Lower leg skin (tissue), 4 donors: ENCODE data around the gene IFI35. TPM values are rescaled to one million over a fixed set of nuclear protein-coding genes. Genes with fewer than 3 reads are reported as not detected.
A peak's percentile ranks its signal among the peaks of the same experiment; 100 is the strongest.

Experiments
- DNase-seq, 2 donors: peaks; one replicate each; pipeline ENCODE4 v3.0.0-alpha.2; 2019; ENCODE audit warnings: low spot score in 2 of 2
- H3K4me3 ChIP-seq: fragments of 200-600 bp; sonication (generic); 2 replicates; pipeline ENCODE4 v1.5.1; 2017; ENCODE audit warnings: mild to moderate bottlenecking, low read depth; ENCODE audit not compliant: poor library complexity, severe bottlenecking
- POLR2A ChIP-seq, 2 donors: fragments of 450-650 bp; IDR thresholded peaks; one replicate each; pipeline ENCODE4 v1.6.1; 2016 to 2017; ENCODE audit warnings: antibody characterized with exemption in 2 of 2, mild to moderate bottlenecking in 1 of 2, moderate library complexity in 1 of 2
- WGBS, 2 donors: methylation state at CpG; one replicate each; pipeline ENCODE4 v1.1.5; 2018; 5-methylcytosine and 5-hydroxymethylcytosine counted together
- intact Hi-C: fragments of 100-400 bp; cut with DNase I; formaldehyde crosslinking; loops from one replicate; pipeline ENCODE4 v1.15.0; 2023; ENCODE audit warnings: low total_unique reads
- total RNA-seq, 4 donors: library from RNA; depleted of rRNA; stranded (reverse); fragments of >200 nt; gene quantifications; one replicate each; pipeline ENCODE4 v1.1.0, GENCODE V29; 2016
- TF ChIP-seq, protein P1 (sequence below), 3 donors: fragments of 450-650 bp; IDR thresholded peaks; one replicate each; pipeline ENCODE4 v1.5.1; 2016; ENCODE audit warnings: antibody characterized with exemption in 3 of 3, mild to moderate bottlenecking in 3 of 3, moderate library complexity in 2 of 3

The IFI35 gene
- total RNA-seq, 4 donors from 2014 or later: 7.6 to 18.5 (median 16.9) TPM

DNA sequence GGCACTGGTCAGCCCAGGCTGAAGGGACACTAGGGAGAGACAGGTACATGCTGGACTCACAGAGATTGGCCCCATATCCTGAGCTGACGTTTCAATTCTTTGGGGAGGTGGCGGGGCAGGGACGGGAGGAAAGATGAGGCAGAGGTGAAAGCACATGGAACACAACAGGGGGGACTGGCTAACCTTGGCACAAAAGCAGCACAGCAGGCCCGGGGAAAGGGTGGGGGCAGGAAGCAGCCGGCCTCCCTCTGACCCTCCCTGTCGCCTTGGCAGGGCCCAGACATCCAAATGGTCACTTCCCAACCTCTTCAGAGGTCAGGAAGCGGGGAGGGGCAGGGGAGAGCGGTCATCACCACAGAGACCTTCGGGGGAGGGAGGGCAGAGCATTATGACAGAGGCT lies 9.0 kb downstream of the IFI35 start:
- intact Hi-C loops: no loop called here
- 46 to 56% methylated on average over 9 of the region's 9 CpGs for WGBS, 2 donors
- no peak overlapping the region for H3K4me3 ChIP-seq
- DNase-seq: peak in 1 of 2 donors; percentile 89
- TF ChIP-seq, protein P1, sequence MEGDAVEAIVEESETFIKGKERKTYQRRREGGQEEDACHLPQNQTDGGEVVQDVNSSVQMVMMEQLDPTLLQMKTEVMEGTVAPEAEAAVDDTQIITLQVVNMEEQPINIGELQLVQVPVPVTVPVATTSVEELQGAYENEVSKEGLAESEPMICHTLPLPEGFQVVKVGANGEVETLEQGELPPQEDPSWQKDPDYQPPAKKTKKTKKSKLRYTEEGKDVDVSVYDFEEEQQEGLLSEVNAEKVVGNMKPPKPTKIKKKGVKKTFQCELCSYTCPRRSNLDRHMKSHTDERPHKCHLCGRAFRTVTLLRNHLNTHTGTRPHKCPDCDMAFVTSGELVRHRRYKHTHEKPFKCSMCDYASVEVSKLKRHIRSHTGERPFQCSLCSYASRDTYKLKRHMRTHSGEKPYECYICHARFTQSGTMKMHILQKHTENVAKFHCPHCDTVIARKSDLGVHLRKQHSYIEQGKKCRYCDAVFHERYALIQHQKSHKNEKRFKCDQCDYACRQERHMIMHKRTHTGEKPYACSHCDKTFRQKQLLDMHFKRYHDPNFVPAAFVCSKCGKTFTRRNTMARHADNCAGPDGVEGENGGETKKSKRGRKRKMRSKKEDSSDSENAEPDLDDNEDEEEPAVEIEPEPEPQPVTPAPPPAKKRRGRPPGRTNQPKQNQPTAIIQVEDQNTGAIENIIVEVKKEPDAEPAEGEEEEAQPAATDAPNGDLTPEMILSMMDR (IDR thresholded peaks at IDR 0.05): no peak
- no peak for TF ChIP-seq POLR2A (IDR thresholded peaks at IDR 0.05)

DNA sequence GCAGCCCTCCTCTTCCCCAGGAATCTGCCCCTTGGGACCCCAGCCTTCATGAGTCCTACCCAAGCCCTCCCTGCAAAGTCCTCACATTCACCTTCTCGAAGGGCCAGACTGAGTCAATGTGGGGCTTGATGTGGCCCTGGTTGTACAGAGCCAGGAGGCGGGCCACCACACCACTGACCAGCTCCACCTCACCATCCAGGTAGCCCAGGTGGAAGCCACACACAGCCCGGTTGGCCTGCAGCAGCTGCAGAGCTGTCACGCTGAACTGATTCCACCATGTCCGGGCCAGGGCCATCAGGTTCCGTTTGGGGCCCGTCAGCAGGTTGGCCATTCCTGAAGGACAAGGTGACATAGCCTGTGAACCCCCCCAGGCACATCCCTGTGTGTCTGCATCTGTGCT lies 9.6 kb downstream of the IFI35 start:
- intact Hi-C loops: no loop called here
- DNase-seq: no peak
- TF ChIP-seq POLR2A (IDR thresholded peaks at IDR 0.05): no peak
- TF ChIP-seq, protein P1 (IDR thresholded peaks at IDR 0.05): no peak
- H3K4me3 ChIP-seq: no peak overlapping the region
- WGBS, 2 donors: 90 to 91% methylated on average over 4 to 6 of the region's 7 CpGs

DNA sequence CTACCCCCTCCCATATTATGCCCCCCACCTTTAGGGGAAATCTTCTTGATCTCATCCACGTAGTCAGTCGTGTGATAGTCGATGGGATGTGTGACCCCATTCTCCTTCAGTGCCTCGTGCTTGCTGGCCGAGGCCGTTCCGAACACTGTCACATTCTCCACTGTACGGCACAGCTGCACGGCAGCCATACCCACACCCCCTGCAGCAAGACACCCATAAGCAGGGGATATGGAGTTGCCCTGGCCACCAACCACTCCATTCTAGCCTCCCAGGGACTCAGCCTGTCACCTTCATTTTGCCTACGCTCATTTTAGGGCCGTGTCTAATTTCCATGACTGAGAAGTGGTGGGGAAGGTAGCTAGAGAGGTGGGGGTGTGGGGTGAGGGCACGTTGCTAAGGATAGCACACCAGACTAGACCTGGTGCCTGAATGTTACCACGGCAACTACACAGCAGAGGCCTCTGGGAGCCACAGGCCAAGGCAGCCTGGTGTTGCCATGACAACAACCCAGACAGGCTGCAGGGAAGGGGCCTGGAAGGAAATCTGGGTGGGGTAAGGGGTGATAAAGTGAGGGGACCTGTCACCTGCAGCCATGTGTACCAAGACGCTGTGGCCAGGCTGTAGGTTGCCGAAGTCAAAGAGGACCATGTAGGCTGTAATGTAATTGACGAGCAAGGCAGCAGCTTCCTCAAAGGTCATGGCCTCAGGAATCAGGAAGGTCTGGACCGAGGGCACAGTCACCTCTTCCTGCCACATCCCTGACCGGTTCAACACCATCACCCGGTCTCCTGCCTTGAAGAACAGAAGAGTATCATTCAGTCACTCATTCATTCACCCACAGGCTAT lies 11.6 kb downstream of the IFI35 start:
- intact Hi-C loops: no loop called here
- TF ChIP-seq POLR2A (IDR thresholded peaks at IDR 0.05): no peak
- TF ChIP-seq, protein P1 (IDR thresholded peaks at IDR 0.05): no peak
- no peak for DNase-seq
- WGBS, 2 donors: 72 to 73% methylated on average over 19 of the region's 19 CpGs
- no peak overlapping the region for H3K4me3 ChIP-seq

DNA sequence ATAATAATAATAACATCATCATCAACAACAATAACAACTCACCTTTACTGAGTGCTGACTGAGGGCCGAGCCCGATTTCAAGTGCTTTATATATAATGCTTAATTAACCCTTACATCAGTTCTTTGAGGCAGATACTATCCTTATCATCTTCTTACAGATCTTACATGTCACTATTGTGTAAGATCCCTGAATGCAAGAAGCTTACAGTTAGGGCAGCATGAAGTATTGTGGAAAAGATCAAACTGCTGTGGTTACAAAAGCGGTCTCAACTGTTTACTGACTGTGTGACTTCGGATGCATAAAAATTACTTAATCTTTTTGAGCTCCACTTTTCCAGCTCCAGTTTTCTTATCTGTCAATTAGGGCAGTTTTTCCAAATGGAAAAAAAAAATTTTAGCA lies 12.3 kb downstream of the IFI35 start:
- intact Hi-C loops: no loop called here
- DNase-seq: no peak
- 39 to 41% methylated on average over 4 of the region's 4 CpGs for WGBS, 2 donors
- H3K4me3 ChIP-seq: no peak overlapping the region
- TF ChIP-seq, protein P1 (IDR thresholded peaks at IDR 0.05): no peak
- no peak for TF ChIP-seq POLR2A (IDR thresholded peaks at IDR 0.05)

DNA sequence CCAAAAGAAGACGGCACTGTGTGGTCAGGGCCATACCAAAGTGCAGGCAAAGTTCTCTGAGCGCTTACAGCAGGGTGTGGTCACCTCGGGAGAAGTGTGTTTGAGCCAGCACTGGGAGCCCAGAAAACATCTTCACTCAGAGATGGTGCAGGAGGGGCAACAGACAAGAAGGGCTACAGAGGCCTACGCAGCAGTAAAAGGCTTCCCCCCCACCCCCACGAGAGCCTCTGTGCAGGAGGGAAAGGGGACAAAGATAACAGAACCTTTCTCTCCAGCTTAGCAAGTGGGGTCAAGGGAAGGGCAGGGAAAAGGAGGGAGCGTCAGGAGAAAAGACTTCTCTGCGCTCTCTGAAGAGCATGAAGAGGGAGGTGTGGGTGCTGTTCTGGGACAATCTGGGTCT lies 12.8 kb downstream of the IFI35 start:
- H3K4me3 ChIP-seq: no peak overlapping the region
- 21 to 28% methylated on average over 7 of the region's 7 CpGs for WGBS, 2 donors
- no peak for DNase-seq
- TF ChIP-seq POLR2A (IDR thresholded peaks at IDR 0.05): no peak
- TF ChIP-seq, protein P1 (IDR thresholded peaks at IDR 0.05): no peak
- intact Hi-C loops: no loop called here
